Ammon's horn (tissue), 1 donor: ENCODE data around the gene ATP6V1B1.
"Not testable (repeated sequence)": the region's sequence is repeated elsewhere in the genome, so short reads cannot be mapped to it uniquely, and the experiment has no call there.

Source experiments
- DNase-seq: peaks from one replicate; pipeline ENCODE4 v3.0.0-alpha.2; 2016; ENCODE audit warnings: low spot score

Gene ATP6V1B1

GRCh38 chr2:70988726-70989648 lies 53.3 kb downstream of the ATP6V1B1 start:
- DNase-seq, result no peak

GRCh38 chr2:70990216-70990615 lies 54.5 kb downstream of the ATP6V1B1 start:
- no peak for DNase-seq

GRCh38 chr2:70991142-70991541 lies 55.4 kb downstream of the ATP6V1B1 start:
- no peak for DNase-seq

GRCh38 chr2:70991742-70992141 lies 56.0 kb downstream of the ATP6V1B1 start:
- DNase-seq, result no peak

- DNase-seq, result no peak
These were observed 57.5 kb downstream of the ATP6V1B1 start for GRCh38 chr2:70992945-70993853.

- DNase-seq, result no peak
These were observed 58.5 kb downstream of the ATP6V1B1 start for GRCh38 chr2:70994009-70994698.

- peak; percentile 90 for DNase-seq
These were observed 59.2 kb downstream of the ATP6V1B1 start, which contains the start of gene TEX261 for GRCh38 chr2:70994699-70995425. TEX261 (minus strand) TSS chr2:70994873; CDS start chr2:70994757, 116 bp downstream.

- DNase-seq, result peak; percentile 51
These were observed 59.7 kb downstream of the ATP6V1B1 start for GRCh38 chr2:70995426-70995729.

GRCh38 chr2:70998885-70999284 lies 63.2 kb downstream of the ATP6V1B1 start:
- not testable (repeated sequence) for DNase-seq

- no peak for DNase-seq
These were observed 63.7 kb downstream of the ATP6V1B1 start for GRCh38 chr2:70999362-70999761.

GRCh38 chr2:70999931-71000330 lies 64.2 kb downstream of the ATP6V1B1 start:
- DNase-seq, result not testable (repeated sequence)

- peak; percentile 78 for DNase-seq
These were observed 65.3 kb downstream of the ATP6V1B1 start for GRCh38 chr2:71000780-71001591.

- no peak for DNase-seq
These were observed 65.9 kb downstream of the ATP6V1B1 start for GRCh38 chr2:71001592-71001927.

- DNase-seq, result no peak
These were observed 66.4 kb downstream of the ATP6V1B1 start for GRCh38 chr2:71001981-71002570.

GRCh38 chr2:71003396-71003795 lies 67.7 kb downstream of the ATP6V1B1 start:
- DNase-seq, result no peak

- DNase-seq, result no peak
These were observed 68.5 kb downstream of the ATP6V1B1 start for GRCh38 chr2:71003966-71004755.

- DNase-seq, result no peak
These were observed 69.2 kb downstream of the ATP6V1B1 start for GRCh38 chr2:71004857-71005256.

- no peak for DNase-seq
These were observed 69.8 kb downstream of the ATP6V1B1 start for GRCh38 chr2:71005271-71006202.
